ENCODE measurements around the gene AFAP1. TPM values are rescaled to one million over a fixed set of nuclear protein-coding genes. Genes with fewer than 3 reads are reported as not detected.

Gene AFAP1
- total and polyA plus RNA-seq, 2 donors (not counting 3 experiments of a cell fraction or from before 2014, with no cell fraction given), result 32.3 to 103 TPM

DNA sequence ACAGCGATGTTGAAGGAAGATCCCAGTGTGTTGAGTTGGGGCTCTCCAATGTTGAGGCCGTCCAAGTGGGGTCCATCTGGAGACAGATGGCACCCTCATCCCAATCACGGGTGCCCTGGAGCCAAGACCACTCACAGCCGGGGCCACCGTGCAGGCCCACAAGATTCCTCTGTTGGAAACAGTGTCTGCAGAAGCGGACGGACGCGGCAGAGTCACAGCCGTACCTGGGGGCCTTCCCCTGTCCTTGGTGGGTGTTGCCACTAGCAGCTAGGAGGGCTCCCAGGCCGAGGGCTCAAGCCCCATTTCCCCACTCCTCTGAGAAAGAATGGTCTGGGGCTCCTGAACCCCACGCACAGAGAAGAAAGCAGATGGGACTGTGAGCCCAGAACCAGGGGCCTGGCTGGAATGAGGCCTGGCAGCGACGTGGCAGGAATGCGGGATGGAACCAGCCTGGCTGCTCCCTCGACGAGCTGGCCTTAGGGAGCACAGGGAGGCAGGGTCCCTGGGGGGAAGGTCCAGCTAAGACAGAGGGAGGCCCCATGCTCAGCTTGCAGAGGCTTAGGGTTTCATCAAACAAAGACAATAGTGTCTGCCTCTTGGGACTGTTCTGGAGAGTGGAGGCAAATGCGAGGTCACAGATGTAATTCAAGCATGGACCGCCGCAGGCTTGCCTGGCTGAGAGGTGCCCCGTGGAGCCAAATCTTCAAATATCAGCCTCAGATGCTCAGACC, 228.9 kb downstream of the AFAP1 start:
- Histone ChIP-seq H3K4me3 (replicated peaks in 1 of 3; ENCODE audit: insufficient read depth in 1 of 3, low read depth in 1 of 3, low read length in 3 of 3) (no peak overlapping the region), H3K79me2 (ENCODE audit: control insufficient read depth, insufficient read depth, low read length) (no peaks in the 10 kb centered on the region), H3K9ac (replicated peaks; ENCODE audit: extremely low read depth, insufficient read depth, low read length) (no peak overlapping the region), H3K4me1 (ENCODE audit: control insufficient read depth, extremely low read depth, insufficient read depth, low read length) (no peaks in the 10 kb centered on the region), H4K20me1 (replicated peaks; ENCODE audit: control insufficient read depth, extremely low read depth, insufficient read depth, low read length) (no peaks in the 10 kb centered on the region), H3K9me3 (replicated peaks; ENCODE audit: control insufficient read depth, insufficient read depth, low read length) (no peaks in the 10 kb centered on the region), H2AFZ (ENCODE audit: low read depth, low read length) (no peak overlapping the region), H3K9me1 (replicated peaks; ENCODE audit: control insufficient read depth, extremely low read depth, insufficient read depth, low read length) (no peaks in the 10 kb centered on the region), H3K36me3 (ENCODE audit: control insufficient read depth in 2 of 2, extremely low read depth in 1 of 2, insufficient read depth in 2 of 2, low read length in 2 of 2) (no peaks in the 10 kb centered on the region), H3K4me2 (ENCODE audit: insufficient read depth, low read length) (no peak overlapping the region), H3K27me3 (ENCODE audit: control insufficient read depth in 2 of 2, insufficient read depth in 2 of 2, low read length in 2 of 2) (no peaks in the 10 kb centered on the region), H3K27ac (ENCODE audit: insufficient read depth, low read depth, low read length) (no peak overlapping the region)
- intact Hi-C loops (cut with micrococcal nuclease) (loop anchor here (10.0 kb wide), 1 partner anchor 186 kb away; no protein-coding TSS in a partner anchor), dilution Hi-C loops (cut with MboI; ENCODE audit: extremely low pct_ligation_motif_present, low sequenced_read_pairs) (no loop called here)
- POLR2A ChIA-PET, result no interaction called here
- CTCF ChIA-PET, result interaction anchor here (1.0 kb wide), 1 partner anchor 10 kb away, joined by 3 read pairs; no protein-coding TSS in a partner anchor
- FAIRE-seq (no peak), DNase-seq (ENCODE audit: low read depth, low spot score) (no peak)
- TF ChIP-seq JUN (IDR thresholded peaks at IDR 0.05; ENCODE audit: borderline replicate concordance, insufficient read depth, insufficient read length, low read depth), result no peak
- no peak for TF ChIP-seq EZH2 (IDR thresholded peaks at IDR 0.05; ENCODE audit: borderline replicate concordance, low read depth, low read length, severe bottlenecking)
- TF ChIP-seq POLR2A (IDR thresholded peaks at IDR 0.05; ENCODE audit: low read depth, low read length), result no peak
- no peak for TF ChIP-seq MYC (IDR thresholded peaks at IDR 0.05; ENCODE audit: low read depth, low read length)
- TF ChIP-seq FOS (IDR thresholded peaks at IDR 0.05; ENCODE audit: borderline replicate concordance, insufficient read depth, low read length), result no peak
- TF ChIP-seq POLR2AphosphoS5 (IDR thresholded peaks at IDR 0.05; ENCODE audit: insufficient read depth, low read depth, low read length), result no peak
- no peak for TF ChIP-seq GATA2 (IDR thresholded peaks at IDR 0.05; ENCODE audit: insufficient read depth, insufficient read length, low read depth, low read length)
- TF ChIP-seq, protein P1, sequence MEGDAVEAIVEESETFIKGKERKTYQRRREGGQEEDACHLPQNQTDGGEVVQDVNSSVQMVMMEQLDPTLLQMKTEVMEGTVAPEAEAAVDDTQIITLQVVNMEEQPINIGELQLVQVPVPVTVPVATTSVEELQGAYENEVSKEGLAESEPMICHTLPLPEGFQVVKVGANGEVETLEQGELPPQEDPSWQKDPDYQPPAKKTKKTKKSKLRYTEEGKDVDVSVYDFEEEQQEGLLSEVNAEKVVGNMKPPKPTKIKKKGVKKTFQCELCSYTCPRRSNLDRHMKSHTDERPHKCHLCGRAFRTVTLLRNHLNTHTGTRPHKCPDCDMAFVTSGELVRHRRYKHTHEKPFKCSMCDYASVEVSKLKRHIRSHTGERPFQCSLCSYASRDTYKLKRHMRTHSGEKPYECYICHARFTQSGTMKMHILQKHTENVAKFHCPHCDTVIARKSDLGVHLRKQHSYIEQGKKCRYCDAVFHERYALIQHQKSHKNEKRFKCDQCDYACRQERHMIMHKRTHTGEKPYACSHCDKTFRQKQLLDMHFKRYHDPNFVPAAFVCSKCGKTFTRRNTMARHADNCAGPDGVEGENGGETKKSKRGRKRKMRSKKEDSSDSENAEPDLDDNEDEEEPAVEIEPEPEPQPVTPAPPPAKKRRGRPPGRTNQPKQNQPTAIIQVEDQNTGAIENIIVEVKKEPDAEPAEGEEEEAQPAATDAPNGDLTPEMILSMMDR (IDR thresholded peaks at IDR 0.05; ENCODE audit: extremely low read depth in 1 of 2, insufficient read depth in 1 of 2, low read depth in 1 of 2, low read length in 2 of 2), result no peak
- TF ChIP-seq, protein P2, sequence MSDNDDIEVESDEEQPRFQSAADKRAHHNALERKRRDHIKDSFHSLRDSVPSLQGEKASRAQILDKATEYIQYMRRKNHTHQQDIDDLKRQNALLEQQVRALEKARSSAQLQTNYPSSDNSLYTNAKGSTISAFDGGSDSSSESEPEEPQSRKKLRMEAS (IDR thresholded peaks at IDR 0.05; ENCODE audit: insufficient read depth, insufficient read length), result no peak
- no TSS peak for BruUV-seq (replicated peaks)
